Nephron (organoid): Measurements from ENCODE around the gene RAP1GAP2.
A peak's percentile ranks its signal among the peaks of the same experiment; 100 is the strongest.

Experiments
- H3K27ac Mint-ChIP-seq, 3 experiments: 2 replicates each; pipeline ENCODE4 v1.8.0; 2020; ENCODE audit warnings: mixed read lengths in 3 of 3, mild to moderate bottlenecking in 2 of 3, moderate library complexity in 1 of 3
- H3K27me3 Mint-ChIP-seq: 2 replicates; pipeline ENCODE4 v1.8.0; 2021; ENCODE audit warnings: low read depth, mild to moderate bottlenecking, moderate library complexity, mixed read lengths
- H3K36me3 Mint-ChIP-seq: 2 replicates; pipeline ENCODE4 v1.8.0; 2020; ENCODE audit warnings: low read depth, mixed read lengths
- H3K4me1 Mint-ChIP-seq: 2 replicates; pipeline ENCODE4 v1.8.0; 2020; ENCODE audit warnings: mixed read lengths
- H3K4me3 Mint-ChIP-seq, 3 experiments: 2 replicates each; pipeline ENCODE4 v1.8.0; 2020; ENCODE audit warnings: mild to moderate bottlenecking in 3 of 3, mixed read lengths in 3 of 3, moderate library complexity in 2 of 3
- H3K9me3 Mint-ChIP-seq: 2 replicates; pipeline ENCODE4 v1.8.0; 2020; ENCODE audit warnings: mixed read lengths
- CTCF ChIP-seq, 3 experiments: fragments of 200-600 bp; sonication (generic); IDR thresholded peaks; one replicate each; pipeline ENCODE4 v1.5.0; 2021; ENCODE audit warnings: antibody characterized with exemption in 3 of 3; ENCODE audit not compliant: unreplicated experiment in 3 of 3

The RAP1GAP2 gene

GRCh38 chr17:2856727-2857126 lies 60.5 kb downstream of the RAP1GAP2 start:
- H3K4me1 Mint-ChIP-seq, result peaks cover 10% of the 10 kb centered on the region
- no peak for TF ChIP-seq CTCF (IDR thresholded peaks at IDR 0.05; ENCODE audit: unreplicated experiment in 3 of 3)
- peak overlapping the region; percentile 45 to 59 (median 51) for H3K4me3 Mint-ChIP-seq
- peaks cover 3% of the 10 kb centered on the region for H3K9me3 Mint-ChIP-seq
- H3K27ac Mint-ChIP-seq, result no peak overlapping the region
- no peaks in the 10 kb centered on the region for H3K36me3 Mint-ChIP-seq
- H3K27me3 Mint-ChIP-seq, result peaks cover 72% of the 10 kb centered on the region

DNA sequence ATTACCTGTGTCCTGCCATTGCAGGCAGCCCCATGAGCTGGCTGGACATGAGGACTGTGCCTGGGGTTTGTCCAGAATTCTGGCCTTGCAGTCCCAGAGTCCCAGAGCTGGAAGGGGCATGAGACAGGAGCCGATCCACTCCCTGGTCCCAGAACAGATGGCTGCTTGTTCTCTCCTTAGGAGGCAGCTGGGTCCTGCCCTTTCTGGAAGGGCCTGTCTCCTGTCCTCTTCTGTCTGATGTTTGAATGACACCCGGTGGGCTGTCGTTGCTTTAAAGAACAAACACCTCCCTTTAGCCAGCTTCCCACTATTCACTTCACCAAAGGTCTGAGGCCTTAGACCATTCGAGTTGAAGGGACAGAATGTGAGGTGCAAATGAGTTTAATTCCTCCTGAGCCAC lies 63.8 kb downstream of the RAP1GAP2 start:
- peaks cover 3% of the 10 kb centered on the region for H3K9me3 Mint-ChIP-seq
- peaks cover 59% of the 10 kb centered on the region for H3K27me3 Mint-ChIP-seq
- peaks cover 3% of the 10 kb centered on the region for H3K4me1 Mint-ChIP-seq
- no peak overlapping the region for H3K4me3 Mint-ChIP-seq
- no peaks in the 10 kb centered on the region for H3K36me3 Mint-ChIP-seq
- no peak overlapping the region for H3K27ac Mint-ChIP-seq
- no peak for TF ChIP-seq CTCF (IDR thresholded peaks at IDR 0.05; ENCODE audit: unreplicated experiment in 3 of 3)

DNA sequence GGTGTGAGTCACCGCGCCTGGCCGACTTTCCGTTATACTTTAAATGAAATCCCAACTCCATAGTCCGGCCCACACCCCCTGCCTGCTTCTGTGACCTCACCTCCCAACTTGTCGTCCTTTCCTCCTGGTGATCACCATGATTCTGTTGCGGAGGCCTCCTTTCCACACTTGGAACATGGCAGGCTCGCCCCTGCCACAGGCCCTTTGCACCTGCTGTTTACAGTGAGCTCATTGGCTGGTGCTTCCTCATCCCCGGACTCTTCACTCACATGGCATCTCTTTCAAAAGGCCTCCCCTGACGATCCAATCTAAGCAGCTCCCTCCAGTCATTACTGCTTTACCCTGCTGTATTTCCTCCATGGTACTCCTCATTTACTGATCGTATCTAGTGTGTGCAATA lies 64.6 kb downstream of the RAP1GAP2 start:
- Mint-ChIP-seq H3K4me1 (no peaks in the 10 kb centered on the region), H3K9me3 (peaks cover 3% of the 10 kb centered on the region), H3K36me3 (no peaks in the 10 kb centered on the region), H3K4me3 (no peak overlapping the region), H3K27ac (no peak overlapping the region), H3K27me3 (peaks cover 54% of the 10 kb centered on the region)
- no peak for TF ChIP-seq CTCF (IDR thresholded peaks at IDR 0.05; ENCODE audit: unreplicated experiment in 3 of 3)

DNA sequence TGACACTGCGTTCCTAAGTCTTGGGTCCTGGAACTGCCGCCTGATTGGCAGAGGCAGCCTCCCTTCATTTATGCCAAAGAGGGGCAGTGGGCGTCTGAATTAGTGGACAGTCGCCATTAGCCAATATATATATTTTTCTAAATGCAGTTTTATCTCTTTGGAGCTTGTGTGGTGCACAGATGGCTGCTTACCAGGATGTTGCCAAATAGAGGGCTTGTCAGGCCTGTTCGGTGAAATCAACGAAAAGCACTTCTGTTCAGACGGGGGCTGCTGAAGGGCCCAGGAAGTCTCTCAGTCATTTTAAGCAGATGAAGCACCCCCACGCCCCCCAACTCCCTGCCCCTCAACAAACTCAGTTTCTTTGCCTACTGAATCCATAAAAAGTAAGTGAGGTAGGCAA lies 66.0 kb downstream of the RAP1GAP2 start:
- no peaks in the 10 kb centered on the region for H3K4me1 Mint-ChIP-seq
- no peak overlapping the region for H3K4me3 Mint-ChIP-seq
- H3K9me3 Mint-ChIP-seq, result peaks cover 3% of the 10 kb centered on the region
- H3K27me3 Mint-ChIP-seq, result peaks cover 41% of the 10 kb centered on the region
- H3K36me3 Mint-ChIP-seq, result no peaks in the 10 kb centered on the region
- no peak for TF ChIP-seq CTCF (IDR thresholded peaks at IDR 0.05; ENCODE audit: unreplicated experiment in 3 of 3)
- H3K27ac Mint-ChIP-seq, result no peak overlapping the region

DNA sequence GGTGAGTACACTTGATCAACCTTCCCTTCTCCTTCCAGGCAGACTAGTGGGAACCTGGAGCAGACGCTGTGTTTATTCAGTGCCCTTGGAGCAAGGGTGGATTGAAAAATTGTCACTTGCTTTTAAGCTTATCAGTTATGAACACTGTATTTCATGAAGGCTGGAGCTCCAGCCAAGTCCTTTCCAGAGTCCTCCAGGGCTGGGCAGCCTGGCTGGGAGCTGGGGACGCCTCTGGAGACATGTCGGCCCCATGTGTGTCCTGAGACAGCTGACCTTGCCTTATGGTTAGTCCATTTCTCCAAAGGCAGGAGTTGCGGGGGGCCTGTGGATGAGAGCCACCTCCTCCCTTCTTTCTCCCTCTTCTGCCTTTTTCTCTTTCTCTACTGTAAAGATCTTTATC lies 67.0 kb downstream of the RAP1GAP2 start:
- Mint-ChIP-seq H3K9me3 (peaks cover 3% of the 10 kb centered on the region), H3K4me3 (no peak overlapping the region), H3K27ac (no peak overlapping the region), H3K27me3 (peaks cover 36% of the 10 kb centered on the region), H3K4me1 (no peaks in the 10 kb centered on the region), H3K36me3 (no peaks in the 10 kb centered on the region)
- TF ChIP-seq CTCF (IDR thresholded peaks at IDR 0.05; ENCODE audit: unreplicated experiment in 3 of 3), result no peak

DNA sequence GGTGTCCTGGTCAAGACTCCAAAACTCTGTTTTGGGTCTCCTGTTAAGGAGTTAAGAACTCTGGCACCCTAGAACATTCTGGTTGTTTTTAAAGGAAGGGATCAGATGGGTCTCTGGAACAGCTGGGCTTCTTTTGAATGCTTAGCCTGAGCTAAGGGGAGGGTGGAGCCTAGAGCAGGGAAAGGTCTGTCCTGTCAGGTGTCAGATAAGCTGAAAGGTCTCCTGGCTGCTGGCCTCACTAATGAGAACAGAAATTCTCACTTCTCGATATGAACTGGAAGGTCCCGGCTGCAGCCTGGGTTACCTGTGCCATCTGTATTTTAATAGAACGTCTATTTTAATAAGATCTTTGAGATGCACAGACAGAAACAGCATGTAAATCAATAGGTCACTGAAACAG lies 69.0 kb downstream of the RAP1GAP2 start:
- Mint-ChIP-seq H3K27me3 (peaks cover 28% of the 10 kb centered on the region), H3K4me3 (no peak overlapping the region), H3K36me3 (no peaks in the 10 kb centered on the region), H3K4me1 (no peaks in the 10 kb centered on the region), H3K27ac (no peak overlapping the region), H3K9me3 (no peaks in the 10 kb centered on the region)
- no peak for TF ChIP-seq CTCF (IDR thresholded peaks at IDR 0.05; ENCODE audit: unreplicated experiment in 3 of 3)
